Esophagus mucosa (tissue), 1 donor: ENCODE data around the gene ARHGAP40. TPM values are rescaled to one million over a fixed set of nuclear protein-coding genes. Genes with fewer than 3 reads are reported as not detected.

Experiments used
- ATAC-seq: fragments of 200-7000 bp; cut with Tn5 transposase; one replicate; pipeline ENCODE4 v1.9.1; 2020
- total RNA-seq: library from RNA; stranded (reverse); gene quantifications from one replicate; pipeline ENCODE4 v1.2.4, GENCODE V29; 2023
- donor health status: DM: yes; HTN: yes; CAD: no.

ARHGAP40 gene
- total RNA-seq, 1 donor from 2014 or later: 10.3 TPM

GRCh38 chr20:38652995-38653394, 51.4 kb downstream of the ARHGAP40 start:
- ATAC-seq: no peak

GRCh38 chr20:38657390-38657789, 55.8 kb downstream of the ARHGAP40 start:
- ATAC-seq: no peak

- peak; percentile 70 for ATAC-seq
Measured at GRCh38 chr20:38658879-38659596, 57.4 kb downstream of the ARHGAP40 start.

- no peak for ATAC-seq
Measured at GRCh38 chr20:38659597-38659880, 57.9 kb downstream of the ARHGAP40 start.

GRCh38 chr20:38660429-38660828, 58.8 kb downstream of the ARHGAP40 start:
- no peak for ATAC-seq

GRCh38 chr20:38663660-38664059, 62.1 kb downstream of the ARHGAP40 start:
- ATAC-seq: no peak

GRCh38 chr20:38664284-38664683, 62.7 kb downstream of the ARHGAP40 start:
- ATAC-seq: no peak

GRCh38 chr20:38665094-38665493, 63.5 kb downstream of the ARHGAP40 start:
- ATAC-seq: no peak

GRCh38 chr20:38665506-38666285, 64.1 kb downstream of the ARHGAP40 start:
- ATAC-seq: no peak

GRCh38 chr20:38667417-38667956, 65.9 kb downstream of the ARHGAP40 start:
- ATAC-seq: no peak

- ATAC-seq: no peak
Measured at GRCh38 chr20:38669688-38670087, 68.1 kb downstream of the ARHGAP40 start.

GRCh38 chr20:38670786-38671185, 69.2 kb downstream of the ARHGAP40 start:
- no peak for ATAC-seq

GRCh38 chr20:38671186-38671585, 69.6 kb downstream of the ARHGAP40 start:
- no peak for ATAC-seq

GRCh38 chr20:38671701-38672292, 70.2 kb downstream of the ARHGAP40 start:
- ATAC-seq: no peak

GRCh38 chr20:38672504-38672903, 70.9 kb downstream of the ARHGAP40 start:
- ATAC-seq: no peak

- no peak for ATAC-seq
Measured at GRCh38 chr20:38673261-38673660, 71.7 kb downstream of the ARHGAP40 start.

- ATAC-seq: no peak
Measured at GRCh38 chr20:38673725-38674091, 72.1 kb downstream of the ARHGAP40 start.

GRCh38 chr20:38674092-38674764, 72.6 kb downstream of the ARHGAP40 start:
- ATAC-seq: peak; percentile 60

- no peak for ATAC-seq
Measured at GRCh38 chr20:38674765-38675133, 73.1 kb downstream of the ARHGAP40 start.

GRCh38 chr20:38676576-38676975, 75.0 kb downstream of the ARHGAP40 start:
- ATAC-seq: no peak

GRCh38 chr20:38680500-38681306, 79.1 kb downstream of the ARHGAP40 start:
- ATAC-seq: no peak

GRCh38 chr20:38685271-38685670, 83.7 kb downstream of the ARHGAP40 start:
- ATAC-seq: no peak
